Effector CD4-positive, alpha-beta T cell (primary cell): ENCODE measurements around the gene LRRC14B.
"Not testable (repeated sequence)": the region's sequence is repeated elsewhere in the genome, so short reads cannot be mapped to it uniquely, and the experiment has no call there.

ENCODE experiments used
- DNase-seq: peaks from one replicate; pipeline ENCODE4 v3.0.0-alpha.2; 2020

Gene LRRC14B

DNA sequence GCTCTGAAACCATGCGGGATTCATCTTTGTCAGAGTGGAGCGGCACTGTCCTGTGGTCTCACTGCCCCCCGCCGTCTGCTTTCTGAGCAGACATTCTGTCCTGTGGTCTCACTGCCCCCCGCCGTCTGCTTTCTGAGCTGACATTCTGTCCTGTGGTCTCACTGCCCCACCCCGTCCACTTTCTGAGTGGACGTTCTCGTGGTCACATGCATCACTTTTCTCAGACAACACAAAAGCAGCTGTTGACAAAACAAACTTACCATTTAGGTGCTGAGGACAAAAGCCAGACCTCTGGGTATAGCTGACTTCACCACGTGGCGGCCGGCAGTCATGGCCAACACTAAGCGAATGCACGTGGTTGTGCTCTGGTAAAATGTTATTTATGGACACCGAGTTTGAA lies 2.8 kb downstream of the LRRC14B start:
- DNase-seq = no peak

DNA sequence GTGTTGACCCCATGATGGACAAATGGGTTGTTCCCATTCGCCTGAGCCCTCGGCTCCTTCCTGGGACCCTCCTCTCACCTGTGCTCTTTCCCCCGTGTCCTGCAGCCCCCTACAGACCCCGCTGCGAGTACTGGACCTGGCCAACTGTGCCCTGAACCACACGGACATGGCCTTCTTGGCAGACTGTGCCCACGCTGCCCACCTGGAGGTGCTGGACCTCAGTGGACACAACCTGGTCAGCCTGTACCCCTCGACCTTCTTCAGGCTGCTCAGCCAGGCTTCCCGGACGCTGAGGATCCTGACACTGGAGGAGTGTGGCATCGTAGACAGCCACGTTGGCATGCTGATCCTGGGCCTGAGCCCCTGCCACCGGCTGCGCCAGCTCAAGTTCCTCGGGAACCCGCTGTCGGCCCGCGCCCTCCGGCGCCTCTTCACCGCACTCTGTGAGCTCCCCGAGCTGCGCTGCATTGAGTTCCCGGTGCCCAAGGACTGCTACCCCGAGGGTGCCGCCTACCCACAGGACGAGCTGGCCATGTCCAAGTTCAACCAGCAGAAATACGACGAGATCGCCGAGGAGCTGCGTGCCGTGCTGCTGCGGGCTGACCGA lies 3.4 kb downstream of the LRRC14B start:
- no peak for DNase-seq

DNA sequence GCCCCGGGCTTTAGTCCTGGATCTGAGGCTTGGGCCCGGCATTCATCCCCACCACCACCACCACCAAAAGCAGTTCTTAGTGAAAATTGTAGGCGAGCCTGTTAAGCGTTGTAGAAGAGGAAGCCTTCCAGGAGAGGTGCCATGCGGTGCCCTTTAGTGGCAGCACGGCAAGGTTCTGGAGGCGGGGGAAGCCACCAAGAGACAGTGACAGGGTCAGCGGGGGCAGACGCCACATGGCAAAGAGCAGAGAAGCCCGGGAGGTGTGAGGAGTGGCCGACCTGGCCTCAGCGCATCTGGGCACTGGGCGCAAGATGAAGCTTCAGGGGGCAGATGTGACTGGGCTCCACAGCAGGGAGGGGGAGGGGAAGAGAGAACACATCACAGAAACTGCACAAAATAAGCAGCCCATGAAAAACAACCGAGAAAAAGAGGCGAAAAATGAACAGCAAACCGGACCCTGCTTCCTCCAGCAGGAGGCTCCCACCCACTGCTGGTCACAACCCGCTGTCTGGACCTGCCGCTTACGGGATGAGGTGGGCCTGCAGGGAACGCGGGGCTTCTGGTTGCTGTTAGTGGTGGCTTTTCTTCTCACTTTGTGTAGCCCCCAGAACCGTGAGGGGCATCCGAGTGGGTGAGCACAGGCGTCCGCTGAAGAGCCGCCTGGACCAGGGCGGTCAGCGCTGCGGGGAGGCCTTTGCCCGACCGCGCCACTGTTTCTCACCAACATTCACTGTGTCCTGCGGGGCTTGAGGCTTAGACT lies 4.3 kb downstream of the LRRC14B start:
- DNase-seq = no peak

DNA sequence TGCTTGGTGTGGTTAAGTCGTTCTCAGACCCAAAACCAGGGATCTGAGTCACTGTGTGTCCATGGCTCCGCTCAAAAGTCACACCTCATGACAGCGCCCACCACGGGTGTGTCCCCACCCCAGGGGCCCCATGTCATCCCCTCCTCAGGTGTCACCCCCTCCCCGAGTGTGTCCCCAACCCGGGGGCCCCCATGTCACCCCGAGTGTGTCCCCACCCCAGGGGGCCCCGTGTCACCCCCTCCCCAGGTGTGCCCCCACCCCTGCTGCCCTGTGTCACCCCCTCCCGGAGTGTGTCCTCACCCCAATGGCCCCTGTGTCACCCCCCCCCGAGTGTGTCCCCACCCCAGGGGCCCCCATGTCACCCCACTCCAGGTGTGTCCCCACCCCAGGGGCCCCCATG lies 5.1 kb downstream of the LRRC14B start:
- no peak for DNase-seq

DNA sequence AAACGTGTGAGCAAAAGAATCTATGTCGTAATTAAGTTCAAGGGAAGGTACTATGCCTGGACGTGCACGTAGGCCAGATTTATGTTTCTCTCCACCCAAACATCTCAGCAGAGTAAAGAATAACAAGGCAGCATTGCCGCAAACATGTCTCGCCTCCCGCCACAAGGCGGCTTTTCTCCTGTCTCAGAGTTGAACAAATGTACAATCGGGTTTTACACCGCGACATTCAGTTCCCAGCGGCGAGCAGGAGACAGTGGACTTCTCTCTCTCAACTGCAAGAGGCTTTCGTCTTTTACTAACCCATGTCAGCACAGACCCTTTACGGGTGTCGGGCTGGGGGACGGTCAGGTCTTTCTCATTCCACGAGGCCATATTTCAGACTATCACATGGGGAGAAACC lies 5.7 kb downstream of the LRRC14B start:
- DNase-seq = not testable (repeated sequence)

DNA sequence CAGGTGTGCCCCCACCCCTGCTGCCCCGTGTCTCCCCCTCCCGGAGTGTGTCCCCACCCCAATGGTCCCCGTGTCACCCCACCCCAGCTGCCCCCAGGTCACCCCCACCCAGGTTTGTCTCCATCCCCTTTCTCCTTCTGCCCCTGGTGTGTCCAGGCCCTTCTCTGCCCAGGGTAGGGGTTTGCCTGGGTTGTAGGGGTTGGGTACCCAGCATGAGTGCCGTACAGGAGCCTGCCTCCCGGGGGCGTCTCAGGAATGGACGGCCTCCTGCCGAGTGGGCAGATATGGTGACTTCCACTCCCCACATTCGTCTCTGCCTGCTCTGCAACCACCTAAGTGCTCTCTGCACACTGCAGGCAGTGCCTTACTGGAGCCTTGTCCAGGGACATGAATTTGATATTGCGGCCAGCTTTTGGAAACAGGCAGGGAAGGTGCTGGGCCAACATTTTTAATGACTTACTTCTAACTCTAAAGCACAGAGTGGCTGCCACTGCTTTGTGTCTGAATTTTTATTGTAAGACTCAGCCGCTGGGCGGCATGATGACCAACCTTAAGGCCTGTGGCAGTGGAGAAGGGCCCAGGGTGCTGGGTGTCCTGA lies 6.7 kb downstream of the LRRC14B start:
- no peak for DNase-seq

DNA sequence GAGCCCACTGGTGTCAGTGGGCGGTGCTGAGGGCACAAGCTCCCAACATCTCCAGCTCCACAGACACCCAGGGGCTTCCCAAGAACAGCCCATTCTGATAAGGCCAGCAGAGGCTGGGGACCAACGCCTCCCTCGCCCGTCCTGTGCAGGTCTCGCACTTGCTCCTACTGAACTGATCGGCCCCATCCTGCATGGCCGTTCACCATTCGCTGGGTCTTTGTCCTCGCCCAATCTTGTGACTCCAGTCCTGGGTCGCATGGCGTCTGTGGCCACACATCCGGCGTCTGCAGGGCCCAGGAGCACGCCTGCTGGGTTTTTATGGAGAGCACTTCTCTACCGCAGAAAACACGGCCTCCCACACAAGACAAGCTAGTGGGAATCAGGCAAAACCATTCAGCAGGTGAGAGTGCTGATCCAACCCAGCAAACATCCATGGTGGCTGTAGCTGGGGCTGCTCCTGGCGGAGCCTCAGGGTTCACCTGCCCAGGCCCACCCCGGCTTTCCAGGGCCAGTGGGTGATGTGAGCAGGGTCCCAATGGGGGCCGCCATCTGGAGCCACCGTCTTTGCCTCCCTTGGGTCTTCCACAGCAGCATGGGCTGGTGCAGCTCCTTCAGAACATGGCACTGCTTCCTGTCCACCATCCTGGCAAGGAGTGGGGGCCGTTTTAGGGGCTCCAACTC lies 7.4 kb downstream of the LRRC14B start:
- no peak for DNase-seq

DNA sequence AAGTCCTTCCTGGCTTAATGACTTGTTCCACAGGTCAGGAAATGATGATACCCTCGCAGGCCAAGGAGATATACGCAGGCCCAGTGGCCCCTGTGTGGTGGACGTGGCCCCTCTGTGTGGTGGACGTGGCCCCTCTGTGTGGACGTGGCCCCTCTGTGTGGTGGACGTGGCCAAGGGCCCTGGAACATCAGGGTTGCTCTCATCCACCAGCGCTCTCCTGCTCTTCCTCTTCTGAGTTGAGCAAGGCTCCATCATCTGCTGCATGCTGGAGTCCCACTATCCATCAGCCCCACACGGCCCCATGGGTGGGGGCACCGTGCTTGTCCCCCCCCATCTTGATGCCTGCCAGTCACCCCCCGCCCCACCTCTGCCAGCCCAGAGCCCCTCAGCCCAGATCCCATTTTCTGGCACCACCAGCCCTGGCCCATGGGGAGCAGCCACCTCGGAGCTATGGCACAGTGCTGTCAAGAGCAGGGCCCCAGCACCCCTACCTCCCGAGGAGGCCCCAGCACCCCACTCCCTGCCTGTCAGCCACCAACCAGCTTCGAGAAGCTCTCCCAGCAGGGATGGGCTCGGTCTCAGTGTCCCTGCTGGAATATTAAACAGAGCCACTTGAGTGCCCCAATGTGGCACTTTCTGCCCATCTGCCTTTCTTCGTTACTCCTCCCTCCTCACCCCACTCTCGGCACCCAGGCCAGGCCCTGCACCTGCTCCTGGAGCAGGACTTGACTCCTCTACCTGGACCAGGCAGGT lies 8.1 kb downstream of the LRRC14B start:
- DNase-seq = no peak

DNA sequence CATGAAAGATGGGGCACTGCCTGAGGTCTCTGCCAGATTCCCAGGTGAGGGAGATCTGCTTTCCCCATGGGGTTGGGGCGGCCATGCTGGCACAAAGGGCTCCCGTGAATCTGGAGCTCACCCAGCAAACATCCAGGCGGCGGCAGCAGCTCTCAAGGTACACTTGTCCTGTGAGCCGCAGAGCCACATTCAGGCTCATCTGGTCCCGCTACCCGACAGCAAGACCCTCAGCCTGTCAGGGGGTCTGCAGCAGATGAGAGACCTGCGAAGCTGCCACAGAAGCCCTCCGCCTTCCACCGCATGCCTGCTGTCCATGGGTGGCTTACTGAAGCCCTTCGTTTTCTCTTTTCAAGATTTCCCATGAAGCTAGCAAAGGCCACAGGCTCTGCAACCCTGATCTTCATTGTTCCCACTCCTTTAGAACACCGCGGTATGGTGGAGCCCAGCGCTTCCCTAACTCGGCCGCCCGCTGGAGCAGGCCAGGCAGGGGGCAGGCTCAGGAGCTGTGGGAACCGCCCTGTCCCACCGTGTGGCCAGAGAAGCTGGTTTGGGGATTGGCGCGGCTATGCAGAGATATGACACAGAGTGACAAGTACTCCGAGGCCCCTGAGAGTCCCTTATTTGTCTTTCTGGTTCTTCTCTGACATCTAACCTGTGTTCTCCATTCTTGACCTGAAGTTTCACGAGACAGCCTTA lies 8.8 kb downstream of the LRRC14B start:
- DNase-seq = no peak

DNA sequence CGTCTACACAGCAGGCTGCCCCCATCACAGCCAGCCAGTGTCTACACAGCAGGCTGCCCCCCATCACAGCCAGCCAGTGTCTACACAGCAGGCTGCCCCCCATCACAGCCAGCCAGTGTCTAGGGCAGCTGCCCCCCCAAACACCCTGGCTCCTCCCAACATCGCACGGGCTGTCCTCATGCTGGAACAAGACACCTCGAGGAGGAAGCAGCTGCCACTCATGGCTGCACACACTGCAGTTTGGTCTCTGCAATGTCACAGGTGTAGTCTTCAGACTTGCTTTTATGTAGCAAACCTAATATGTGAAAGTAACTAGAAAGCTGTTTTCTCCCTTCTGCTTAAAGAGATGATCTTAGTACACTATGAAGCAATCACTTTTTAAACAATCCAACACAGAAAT lies 9.7 kb downstream of the LRRC14B start:
- DNase-seq = no peak

DNA sequence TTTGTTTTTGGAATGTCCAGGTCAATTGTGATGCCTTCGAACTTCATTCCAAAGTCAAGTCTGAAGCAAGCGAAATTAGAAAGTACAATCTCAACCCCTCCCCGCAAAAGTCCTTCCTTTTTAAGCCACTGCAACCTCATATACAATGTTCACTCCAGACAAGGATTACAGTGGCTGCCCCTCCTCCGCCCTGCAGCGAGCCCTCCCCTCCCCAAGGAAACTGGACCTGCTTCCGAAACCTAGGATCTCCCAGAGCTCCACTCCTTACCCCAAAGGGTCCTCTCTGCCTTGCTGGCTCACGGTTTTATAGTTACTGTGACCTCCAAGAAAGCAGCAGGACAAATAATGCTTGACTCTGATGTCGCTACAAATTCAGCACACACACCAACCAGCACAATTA lies 10.4 kb downstream of the LRRC14B start:
- no peak for DNase-seq

DNA sequence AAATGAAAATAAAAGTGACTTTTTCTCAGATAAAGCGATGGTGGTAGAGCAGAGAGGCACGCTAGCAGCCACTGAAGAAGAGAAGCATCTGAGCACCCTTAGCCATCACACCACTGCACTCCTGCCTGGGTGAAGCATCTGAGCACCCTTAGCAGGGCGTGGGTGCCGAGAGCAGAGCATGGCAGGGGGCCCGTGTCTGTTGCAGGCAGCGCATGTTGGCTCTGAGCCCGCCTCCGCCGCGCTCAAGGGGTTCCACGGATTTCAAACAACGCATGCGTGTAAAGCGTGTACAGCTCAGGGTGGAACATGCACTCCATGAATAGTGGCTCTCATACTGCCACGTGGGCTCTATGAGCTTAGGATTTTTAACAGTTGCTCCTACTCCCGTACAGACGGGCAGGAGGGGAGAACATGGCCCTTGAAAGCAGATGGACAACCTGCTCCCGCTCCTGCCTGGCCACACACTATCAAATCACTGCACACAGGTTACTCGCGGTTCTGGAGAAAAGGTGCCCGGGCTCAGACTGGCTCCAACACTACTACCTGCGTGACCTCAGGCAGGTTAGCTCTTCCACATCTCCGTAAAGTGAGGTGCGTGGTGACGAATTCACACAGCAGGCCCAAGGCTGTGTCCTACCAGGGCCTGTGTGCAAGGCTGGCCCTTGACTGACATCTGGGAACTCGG lies 12.1 kb downstream of the LRRC14B start:
- DNase-seq = no peak

DNA sequence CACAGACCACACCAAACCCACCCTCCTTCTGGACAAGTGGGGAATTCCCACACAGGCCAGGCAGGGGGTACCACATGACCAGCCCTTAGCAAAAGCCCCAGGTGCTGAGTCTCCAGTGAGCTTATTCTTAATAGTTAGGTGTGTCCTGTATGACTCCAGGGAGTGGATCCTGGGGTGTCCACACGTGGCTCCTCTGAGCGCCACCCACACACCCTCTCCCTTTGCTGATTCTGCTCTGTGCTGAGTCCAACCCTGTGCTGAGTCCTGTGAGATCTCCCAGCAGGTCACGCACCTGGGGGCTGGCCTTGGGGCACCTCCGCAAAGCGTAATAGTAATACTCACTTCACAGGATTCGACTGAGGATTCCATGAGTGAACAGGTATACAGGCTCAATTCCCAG lies 12.7 kb downstream of the LRRC14B start:
- no peak for DNase-seq

DNA sequence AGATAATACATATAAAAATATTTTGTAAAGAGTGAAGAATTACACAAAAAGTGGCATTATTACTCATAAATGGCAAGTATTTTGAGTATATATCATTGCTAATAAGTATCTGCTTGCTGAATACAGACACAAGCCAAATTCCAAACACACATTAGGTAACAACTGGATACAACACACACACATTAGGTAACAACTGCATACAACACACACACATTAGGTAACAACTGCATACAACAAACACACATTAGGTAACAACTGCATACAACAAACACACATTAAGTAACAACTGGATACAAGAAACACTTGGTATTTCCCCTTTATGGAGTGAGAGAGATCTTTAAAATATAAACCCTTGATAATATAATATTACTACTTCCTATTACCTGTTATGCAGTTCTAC lies 13.2 kb downstream of the LRRC14B start:
- DNase-seq = no peak

DNA sequence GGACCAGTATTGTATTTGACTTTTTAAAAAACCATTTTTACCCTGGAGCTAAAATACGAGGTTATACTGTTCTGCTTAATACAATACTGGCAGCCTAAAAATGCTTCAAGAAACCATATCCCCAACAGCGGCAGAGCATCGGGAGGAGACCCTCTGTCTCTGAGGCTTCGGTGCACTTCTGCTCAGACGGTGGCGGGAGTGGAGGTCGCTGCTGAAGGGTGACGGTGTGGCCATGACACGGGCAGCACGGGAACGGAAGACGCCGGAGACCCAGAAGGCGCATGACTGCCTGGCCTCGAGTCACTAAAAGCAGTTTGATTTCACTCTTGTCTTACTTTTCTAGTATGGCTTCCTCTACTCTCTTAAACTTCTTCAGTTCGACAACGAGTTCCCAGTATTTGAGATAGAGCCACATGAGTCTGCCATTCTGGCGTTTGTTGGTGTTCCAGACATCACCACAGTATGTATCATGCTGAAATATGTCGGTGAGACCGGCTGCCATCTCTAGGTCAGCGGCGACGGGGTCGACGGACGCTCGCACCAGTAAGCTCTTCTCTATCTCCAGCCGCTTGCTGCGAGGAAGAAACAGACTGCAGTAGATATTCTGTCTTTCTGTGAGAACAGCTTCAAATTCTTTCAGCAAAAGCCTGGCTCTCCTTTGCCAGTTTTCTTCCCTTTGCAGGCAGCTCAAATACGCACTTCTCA lies 13.8 kb downstream of the LRRC14B start:
- no peak for DNase-seq

DNA sequence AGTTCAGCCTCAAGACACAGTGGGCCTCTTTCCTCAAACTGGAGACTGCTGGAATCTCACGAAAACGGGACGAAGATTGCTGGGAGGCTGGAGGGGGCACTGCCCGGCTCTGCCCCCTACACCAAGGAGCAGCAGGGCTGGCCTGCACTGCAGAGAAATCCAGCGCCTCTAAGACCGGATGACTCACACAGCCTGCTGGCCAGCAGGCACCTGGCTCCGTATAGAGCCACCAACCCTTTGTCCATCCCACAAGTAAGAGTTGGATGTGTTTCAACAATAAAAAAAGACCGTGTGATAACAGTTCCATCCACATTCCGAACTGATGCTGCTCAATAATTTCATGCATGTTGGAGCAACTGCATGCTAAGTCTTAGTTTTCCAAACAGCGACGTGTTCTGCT lies 15.1 kb downstream of the LRRC14B start:
- no peak for DNase-seq

DNA sequence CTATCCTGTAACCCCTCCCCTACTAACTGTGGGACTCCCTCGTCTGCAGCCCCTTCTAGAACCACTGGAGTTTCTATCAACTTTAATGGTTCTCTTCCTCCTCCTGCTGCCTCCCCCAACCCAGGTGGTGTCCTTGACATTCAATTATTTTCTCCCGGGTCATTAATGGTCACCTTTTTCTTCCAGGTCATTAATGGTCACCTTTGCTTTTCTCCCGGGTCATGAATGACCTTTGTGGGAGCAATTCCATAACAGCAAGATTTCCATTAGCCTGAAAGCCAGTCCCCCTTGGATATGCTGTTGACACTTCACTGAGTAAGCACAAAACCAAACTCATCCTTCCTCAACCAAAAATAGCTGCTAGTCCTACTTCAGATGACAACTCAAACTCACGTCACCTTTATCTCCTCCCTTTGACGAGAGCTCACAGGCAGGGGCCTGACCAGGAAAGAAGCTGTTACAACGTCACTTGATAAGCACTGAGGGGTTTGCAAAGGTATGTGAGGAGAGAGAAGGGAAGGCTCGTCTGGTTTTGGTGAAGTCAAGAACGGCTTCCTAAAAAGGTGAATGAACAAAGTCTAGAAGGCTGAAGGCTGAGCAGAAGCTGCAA lies 15.7 kb downstream of the LRRC14B start:
- DNase-seq = no peak

DNA sequence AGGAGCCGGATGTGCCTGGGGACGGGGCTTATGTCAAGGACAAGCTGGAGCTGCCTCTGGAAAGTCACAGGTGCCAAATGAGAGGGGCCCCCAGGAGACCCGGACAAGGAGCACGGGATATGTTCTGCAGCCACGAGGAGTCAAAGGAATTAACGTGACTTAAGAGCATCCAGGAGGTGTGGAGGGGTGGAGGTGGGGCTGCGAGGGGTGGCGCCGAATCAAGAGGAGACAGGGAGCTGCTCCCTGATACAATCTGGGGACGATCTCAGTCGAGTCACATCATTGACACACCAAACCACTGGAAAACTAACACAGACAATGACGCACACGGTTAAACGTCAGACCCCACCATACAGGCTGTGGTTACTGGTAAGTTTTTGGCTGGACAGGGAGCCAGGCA lies 16.3 kb downstream of the LRRC14B start:
- DNase-seq = no peak

DNA sequence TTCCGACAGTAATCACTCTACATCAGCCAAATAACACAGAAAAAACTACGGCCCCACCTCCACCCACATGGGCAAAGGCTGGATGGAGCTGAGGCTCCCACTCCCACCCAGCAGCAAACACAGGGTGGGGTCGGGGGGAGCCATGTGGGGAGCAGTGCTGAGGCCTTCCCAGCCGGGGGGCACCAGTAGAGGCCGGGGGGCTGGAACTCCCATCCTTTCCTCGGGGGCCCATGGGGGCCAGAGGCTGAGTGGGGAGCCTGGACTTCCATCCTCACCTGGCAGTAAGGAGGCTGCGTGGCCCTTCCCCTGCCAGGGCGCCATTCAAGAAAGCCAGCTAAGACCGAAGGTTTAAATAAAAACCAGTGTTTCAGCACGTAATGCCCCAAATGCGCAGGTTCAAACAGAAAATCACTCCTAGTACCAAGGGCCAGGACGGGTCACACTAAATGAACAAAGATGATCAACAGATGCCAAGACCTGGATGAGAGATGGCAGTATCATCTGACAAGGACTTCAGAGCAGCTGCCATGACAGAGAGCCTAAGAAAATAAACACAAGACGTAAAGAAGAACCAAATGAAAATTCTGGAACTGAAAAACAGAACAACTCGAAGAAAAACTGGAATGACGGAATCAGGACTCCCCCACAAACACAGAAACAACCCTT lies 17.3 kb downstream of the LRRC14B start:
- DNase-seq = no peak

DNA sequence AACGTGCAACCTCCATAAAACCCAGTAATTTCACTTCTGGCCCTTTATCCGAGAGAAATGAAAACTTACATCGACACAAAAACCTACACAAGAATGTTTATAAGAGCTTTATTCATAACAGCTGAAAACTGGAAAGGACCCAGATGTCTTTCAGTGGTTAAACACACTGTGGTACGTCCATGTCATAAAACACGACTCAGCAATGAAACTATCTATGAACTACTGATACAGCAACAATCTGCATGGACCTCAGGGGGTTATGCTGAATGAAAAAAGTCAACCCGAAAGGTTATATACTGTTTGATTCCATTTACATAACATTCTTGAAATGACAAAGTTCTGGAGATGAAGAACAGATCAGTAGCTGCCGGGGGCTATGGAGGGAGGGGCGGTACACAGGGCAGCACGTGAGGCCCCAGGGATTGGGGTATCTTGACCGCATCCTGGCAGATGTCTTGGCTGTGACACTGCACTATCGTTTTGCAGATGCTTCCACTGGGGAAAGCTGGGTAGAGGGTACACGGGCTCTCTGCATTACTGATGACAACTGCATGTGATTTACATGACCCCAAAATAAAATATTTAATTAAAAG lies 22.6 kb downstream of the LRRC14B start:
- no peak for DNase-seq
